Tibial nerve (tissue), 4 donors: Measurements from ENCODE around the gene EXOC4. TPM values are rescaled to one million over a fixed set of nuclear protein-coding genes. Genes with fewer than 3 reads are reported as not detected.

ENCODE experiments used
- DNase-seq, 2 donors: peaks; one replicate each; pipeline ENCODE4 v3.0.0-alpha.2; 2019; ENCODE audit warnings: low spot score in 2 of 2
- H3K27ac ChIP-seq, 4 donors: fragments of 200-600 bp; sonication (generic) in 3 of 4; one replicate each; pipeline ENCODE4 v1.5.1; 2017 to 2019; ENCODE audit warnings: mild to moderate bottlenecking in 1 of 4
- H3K27me3 ChIP-seq, 2 donors: fragments of 200-600 bp; sonication (generic) in 1 of 2; one replicate each; pipeline versions ENCODE4 v1.5.1 to v1.6.0; 2017 to 2019
- H3K36me3 ChIP-seq, 3 donors: fragments of 200-600 bp; sonication (generic); one replicate each; pipeline ENCODE4 v1.5.1; 2018 to 2019
- H3K4me1 ChIP-seq, 4 donors: fragments of 200-600 bp; sonication (generic) in 3 of 4; one replicate each; pipeline ENCODE4 v1.5.1; 2017 to 2019
- H3K4me3 ChIP-seq, 4 donors: fragments of 200-600 bp; sonication (generic) in 3 of 4; one replicate each; pipeline ENCODE4 v1.5.1; 2017 to 2019; ENCODE audit warnings: mild to moderate bottlenecking in 1 of 4, moderate library complexity in 1 of 4
- H3K9me3 ChIP-seq, 4 donors: fragments of 200-600 bp; sonication (generic) in 3 of 4; one replicate each; pipeline ENCODE4 v1.5.1; 2017 to 2019
- CTCF ChIP-seq, 5 experiments: fragments of 200-600 bp in 3 of 5; fragments of 450-650 bp in 2 of 5; sonication (generic) in 3 of 5; IDR thresholded peaks; one replicate each; pipeline ENCODE4 v1.5.1; 2016 to 2019; ENCODE audit warnings: antibody characterized with exemption in 5 of 5, mild to moderate bottlenecking in 3 of 5, moderate library complexity in 2 of 5
- EP300 ChIP-seq, 2 donors: sonication (generic); formaldehyde crosslinking; IDR thresholded peaks; one replicate each; pipeline ENCODE4 v1.6.1; 2017; ENCODE audit warnings: antibody characterized with exemption in 2 of 2, mild to moderate bottlenecking in 1 of 2
- POLR2A ChIP-seq, 2 donors: fragments of 450-650 bp; IDR thresholded peaks; one replicate each; pipeline ENCODE4 v1.6.1; 2017; ENCODE audit warnings: antibody characterized with exemption in 2 of 2, mild to moderate bottlenecking in 2 of 2, moderate library complexity in 2 of 2
- WGBS, 2 donors: methylation state at CpG; one replicate each; pipeline ENCODE4 v1.1.5; 2018; 5-methylcytosine and 5-hydroxymethylcytosine counted together
- total RNA-seq, 4 donors: library from RNA; depleted of rRNA; stranded (reverse); fragments of >200 nt; gene quantifications; one replicate each; pipeline ENCODE4 v1.1.0, GENCODE V29; 2016

Gene EXOC4
- total RNA-seq, 4 donors from 2014 or later, result 70.0 to 104 (median 85.8) TPM

- TF ChIP-seq CTCF (IDR thresholded peaks at IDR 0.05) (no peak), EP300 (IDR thresholded peaks at IDR 0.05) (no peak), POLR2A (IDR thresholded peaks at IDR 0.05) (no peak)
- Histone ChIP-seq H3K9me3 (no peaks in the 10 kb centered on the region), H3K27me3 (no peaks in the 10 kb centered on the region), H3K27ac (no peak overlapping the region), H3K4me1 (no peaks in the 10 kb centered on the region), H3K36me3 (peaks cover 0 to 5% (median 0%) of the 10 kb centered on the region in 3 donors), H3K4me3 (no peak overlapping the region)
- DNase-seq, result no peak
- 95% methylated on average over 4 of the region's 4 CpGs for WGBS, 2 donors
Observed at GRCh38 chr7:133591704-133592340, 338.9 kb downstream of the EXOC4 start.

- no peaks in the 10 kb centered on the region for H3K9me3 ChIP-seq
- H3K4me3 ChIP-seq, result no peak overlapping the region
- no peak overlapping the region for H3K27ac ChIP-seq
- H3K36me3 ChIP-seq, result peaks cover 0 to 5% (median 0%) of the 10 kb centered on the region in 3 donors
- H3K4me1 ChIP-seq, result no peaks in the 10 kb centered on the region
- TF ChIP-seq CTCF (IDR thresholded peaks at IDR 0.05) (no peak), POLR2A (IDR thresholded peaks at IDR 0.05) (no peak), EP300 (IDR thresholded peaks at IDR 0.05) (no peak)
- no peak for DNase-seq
- H3K27me3 ChIP-seq, result no peaks in the 10 kb centered on the region
Observed at GRCh38 chr7:133593561-133593960, 340.7 kb downstream of the EXOC4 start.

DNA sequence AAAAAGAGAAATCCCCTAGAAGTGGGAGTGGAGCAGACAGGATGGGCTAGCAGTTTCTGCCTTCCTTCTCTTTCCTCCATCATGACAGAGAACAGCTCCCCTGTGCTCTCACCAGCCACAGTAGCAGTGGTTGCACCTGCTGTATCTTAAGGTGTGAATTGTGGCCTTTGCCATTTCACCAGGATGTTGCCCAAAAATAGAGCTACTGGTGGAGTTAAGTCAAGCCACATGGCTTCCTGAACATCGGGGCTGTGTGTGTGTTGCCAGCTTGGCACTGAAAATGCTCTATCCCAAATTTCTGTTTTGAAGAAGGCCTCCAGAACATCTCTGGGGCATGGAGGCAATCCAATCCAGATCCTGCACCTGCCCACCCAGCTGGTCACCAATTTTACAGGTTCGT, 348.7 kb downstream of the EXOC4 start:
- Histone ChIP-seq H3K27ac (no peak overlapping the region), H3K36me3 (no peaks in the 10 kb centered on the region), H3K9me3 (no peaks in the 10 kb centered on the region), H3K27me3 (no peaks in the 10 kb centered on the region), H3K4me3 (no peak overlapping the region), H3K4me1 (peaks cover 0 to 9% (median 0%) of the 10 kb centered on the region in 4 donors)
- WGBS, 2 donors, result 64 to 69% methylated on average over 2 of the region's 2 CpGs
- DNase-seq, result no peak
- TF ChIP-seq POLR2A (IDR thresholded peaks at IDR 0.05) (no peak), CTCF (IDR thresholded peaks at IDR 0.05) (no peak), EP300 (IDR thresholded peaks at IDR 0.05) (no peak)

GRCh38 chr7:133602291-133602690, 349.4 kb downstream of the EXOC4 start:
- no peaks in the 10 kb centered on the region for H3K27me3 ChIP-seq
- TF ChIP-seq POLR2A (IDR thresholded peaks at IDR 0.05) (no peak), CTCF (IDR thresholded peaks at IDR 0.05) (no peak), EP300 (IDR thresholded peaks at IDR 0.05) (no peak)
- peaks cover 0 to 9% (median 0%) of the 10 kb centered on the region in 4 donors for H3K4me1 ChIP-seq
- DNase-seq, result no peak
- H3K36me3 ChIP-seq, result no peaks in the 10 kb centered on the region
- 55 to 64% methylated on average over 4 of the region's 4 CpGs for WGBS, 2 donors
- H3K9me3 ChIP-seq, result no peaks in the 10 kb centered on the region
- no peak overlapping the region for H3K27ac ChIP-seq
- no peak overlapping the region for H3K4me3 ChIP-seq

DNA sequence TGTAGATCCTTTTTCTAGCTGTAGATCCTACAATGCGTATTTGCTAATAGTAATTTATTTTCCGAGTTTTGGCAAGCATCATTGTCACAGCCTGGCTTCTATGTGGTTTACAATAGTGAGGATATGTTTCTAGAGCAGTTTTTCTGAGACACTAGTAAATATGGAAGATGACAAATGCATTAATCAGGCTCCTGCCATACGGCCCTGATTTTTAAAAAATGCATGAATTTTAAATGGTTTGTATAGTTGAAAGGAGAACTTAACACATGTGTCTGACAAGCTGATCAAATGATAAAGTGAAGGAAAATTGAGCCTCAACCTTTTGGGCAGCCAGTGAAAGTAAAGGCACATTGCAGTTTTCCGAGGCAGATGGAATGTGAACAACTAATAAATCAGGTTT, 354.1 kb downstream of the EXOC4 start:
- no peaks in the 10 kb centered on the region for H3K27me3 ChIP-seq
- no peaks in the 10 kb centered on the region for H3K36me3 ChIP-seq
- H3K4me1 ChIP-seq, result peaks cover 0 to under 1% (median 0%) of the 10 kb centered on the region in 4 donors
- 86 to 89% methylated on average over 4 of the region's 4 CpGs for WGBS, 2 donors
- H3K9me3 ChIP-seq, result no peaks in the 10 kb centered on the region
- no peak overlapping the region for H3K4me3 ChIP-seq
- no peak overlapping the region for H3K27ac ChIP-seq
- TF ChIP-seq CTCF (IDR thresholded peaks at IDR 0.05), result no peak
- TF ChIP-seq POLR2A (IDR thresholded peaks at IDR 0.05), result no peak
- TF ChIP-seq EP300 (IDR thresholded peaks at IDR 0.05), result no peak
- DNase-seq, result no peak
